B cell (primary cell): Measurements from ENCODE around the gene PTPRN2. TPM values are rescaled to one million over a fixed set of nuclear protein-coding genes. Genes with fewer than 3 reads are reported as not detected.

Experiments
- ATAC-seq: fragments of 200-7000 bp; cut with Tn5 transposase; one replicate; pipeline ENCODE4 v1.10.0; 2021; ENCODE audit warnings: low read depth, mild to moderate bottlenecking, moderate number of reproducible peaks, moderate library complexity
- CTCF ChIA-PET: fragments of 350-600 bp; sonication (Branson Sonifier 250); formaldehyde crosslinking; loops from one replicate; lab custom pipeline; 2021; ENCODE audit warnings: antibody characterized with exemption, inconsistent platforms; lab: Charles Lee
- POLR2A ChIA-PET: fragments of 350-600 bp; sonication (Branson Sonifier 250); formaldehyde crosslinking; loops from one replicate; lab custom pipeline; 2021; ENCODE audit warnings: antibody characterized with exemption; lab: Charles Lee
- DNase-seq: peaks from one replicate; pipeline ENCODE4 v3.0.0; 2013
- H2AFZ ChIP-seq: 2 replicates; pipeline ENCODE4 v1.6.1; 2012; ENCODE audit warnings: mild to moderate bottlenecking, low read depth, low read length; ENCODE audit not compliant: insufficient read depth, poor library complexity, severe bottlenecking
- H3K27ac ChIP-seq, 2 donors: 1 replicate in 1 of 2; 2 replicates in 1 of 2; pipeline ENCODE4 v1.5.1; 2012 to 2013; ENCODE audit warnings: low read length in 2 of 2, mild to moderate bottlenecking in 2 of 2, moderate library complexity in 1 of 2
- H3K27me3 ChIP-seq, 4 experiments: fragments of 200-600 bp in 1 of 4; sonication (generic) in 1 of 4; replicated peaks in 1 of 4; 1 replicate in 2 of 4; 2 replicates in 2 of 4; pipeline versions ENCODE4 v1.6.1 to v1.7.0; 2013 to 2016; ENCODE audit warnings: low read length in 3 of 4, mild to moderate bottlenecking in 2 of 4, mixed read lengths in 1 of 4, moderate library complexity in 1 of 4; ENCODE audit not compliant: insufficient read depth in 4 of 4, control insufficient read depth in 3 of 4; ENCODE audit errors: control extremely low read depth in 1 of 4
- H3K36me3 ChIP-seq, 2 experiments: replicated peaks in 1 of 2; 1 replicate in 1 of 2; 2 replicates in 1 of 2; pipeline versions ENCODE4 v1.6.1 to v1.7.1; 2013; ENCODE audit warnings: low read length in 1 of 2; ENCODE audit not compliant: insufficient read depth in 2 of 2, control insufficient read depth in 1 of 2; ENCODE audit errors: control extremely low read depth in 1 of 2, extremely low read depth in 1 of 2
- H3K4me1 ChIP-seq, 2 donors: fragments of 200-600 bp in 1 of 2; sonication (generic) in 1 of 2; 1 replicate in 1 of 2; 2 replicates in 1 of 2; pipeline versions ENCODE4 v1.5.1 to v1.6.1; 2013 to 2017; ENCODE audit warnings: low read length in 2 of 2; ENCODE audit not compliant: control insufficient read depth in 2 of 2, insufficient read depth in 2 of 2
- H3K4me2 ChIP-seq: replicated peaks from 2 replicates; pipeline ENCODE3; 2012; ENCODE audit warnings: mild to moderate bottlenecking, low read depth, low read length; ENCODE audit not compliant: poor library complexity, severe bottlenecking
- H3K4me3 ChIP-seq, 5 experiments: fragments of 200-600 bp in 1 of 5; sonication (generic) in 1 of 5; 1 replicate in 3 of 5; 2 replicates in 2 of 5; pipeline versions ENCODE4 v1.5.1 to v1.7.0; 2011 to 2016; ENCODE audit warnings: low read length in 4 of 5, mild to moderate bottlenecking in 4 of 5, low read depth in 2 of 5, control low read depth in 1 of 5, moderate library complexity in 1 of 5; ENCODE audit not compliant: insufficient read depth in 1 of 5; ENCODE audit errors: control extremely low read depth in 1 of 5, extremely low read depth in 1 of 5
- H3K79me2 ChIP-seq: fragments of 200-600 bp; sonication (generic); one replicate; pipeline ENCODE4 v1.6.0; 2016; ENCODE audit warnings: low read length; ENCODE audit not compliant: control insufficient read depth, insufficient read depth
- H3K9ac ChIP-seq: fragments of 200-600 bp; sonication (generic); 2 replicates; pipeline ENCODE4 v1.6.1; 2017; ENCODE audit warnings: mild to moderate bottlenecking, low read length, moderate library complexity
- H3K9me3 ChIP-seq, 3 donors: one replicate each; pipeline versions ENCODE4 v1.6.1 to v1.7.1; 2013; ENCODE audit warnings: low read length in 2 of 3; ENCODE audit not compliant: control insufficient read depth in 2 of 3, insufficient read depth in 1 of 3; ENCODE audit errors: control extremely low read depth in 1 of 3
- H4K20me1 ChIP-seq: 2 replicates; pipeline ENCODE4 v1.6.0; 2012; ENCODE audit warnings: mild to moderate bottlenecking, low read length; ENCODE audit not compliant: insufficient read depth, control insufficient read depth, poor library complexity, severe bottlenecking
- H3K27ac Mint-ChIP-seq: one replicate; pipeline ENCODE4 v1.8.0; 2021; ENCODE audit warnings: mixed read lengths
- H3K27me3 Mint-ChIP-seq: one replicate; pipeline ENCODE4 v1.8.0; 2021; ENCODE audit warnings: mixed read lengths
- H3K4me1 Mint-ChIP-seq: one replicate; pipeline ENCODE4 v1.8.0; 2021; ENCODE audit warnings: mixed read lengths
- H3K4me3 Mint-ChIP-seq: one replicate; pipeline ENCODE4 v1.8.0; 2021; ENCODE audit warnings: mixed read lengths
- H3K9me3 Mint-ChIP-seq: one replicate; pipeline ENCODE4 v1.8.0; 2022; ENCODE audit warnings: mixed read lengths; ENCODE audit not compliant: insufficient read depth
- EZH2 ChIP-seq: IDR thresholded peaks from 2 replicates; pipeline ENCODE4 v1.6.1; 2012; ENCODE audit warnings: borderline replicate concordance, low read depth, mild to moderate bottlenecking, moderate library complexity, low read length; ENCODE audit not compliant: insufficient read depth, poor library complexity, severe bottlenecking
- WGBS: methylation state at CpG from one replicate; pipeline ENCODE4 v1.1.5; 2013; ENCODE audit warnings: missing lambda C conversion rate; ENCODE audit not compliant: insufficient coverage; 5-methylcytosine and 5-hydroxymethylcytosine counted together
- intact Hi-C: fragments of 100-400 bp; cut with micrococcal nuclease; formaldehyde crosslinking; loops from one replicate; pipeline ENCODE4 v1.10.0; 2022
- polyA plus RNA-seq: library from polyadenylated mRNA; depleted of rRNA; stranded (reverse); fragments of >200 nt; gene quantifications from 2 replicates; pipeline ENCODE4 v1.2.3, GENCODE V29; 2012
- total RNA-seq, 2 donors: library from RNA; stranded (reverse); fragments of 120-200 nt in 1 of 2; gene quantifications; 1 replicate in 1 of 2; 2 replicates in 1 of 2; pipeline versions ENCODE4 v1.2.3 to v1.2.4, GENCODE V29; 2013 to 2022
- TF ChIP-seq, protein P1 (sequence below): fragments of 200-600 bp; IDR thresholded peaks from one replicate; pipeline ENCODE4 v1.8.0; 2022; ENCODE audit warnings: antibody characterized with exemption, mild to moderate bottlenecking

PTPRN2 gene
- total and polyA plus RNA-seq, 2 donors (not counting 1 experiment from before 2014, with no cell fraction given), result 2.0 to 5.0 TPM

DNA sequence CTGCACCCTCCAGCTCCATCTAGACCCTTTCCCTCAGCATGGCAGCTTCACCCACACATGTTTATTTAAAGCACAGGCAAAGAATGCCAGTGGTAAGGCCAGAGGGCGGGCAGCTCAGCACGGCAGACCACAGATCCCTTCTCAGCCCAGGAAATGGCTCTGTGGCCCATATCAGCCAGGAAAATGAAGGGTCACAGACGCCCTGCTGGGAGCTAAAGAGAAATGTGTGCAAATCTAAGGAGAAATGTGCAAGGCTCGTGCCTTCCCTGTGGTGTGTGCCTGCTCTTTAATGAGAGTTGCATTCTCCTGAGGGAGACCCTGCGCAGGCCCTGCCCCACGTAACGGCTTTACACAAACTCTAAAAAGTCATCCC is 23.0 kb downstream of the PTPRN2 start:
- intact Hi-C loops, result no loop called here
- Histone ChIP-seq H3K36me3 (no peaks in the 10 kb centered on the region), H2AFZ (no peak overlapping the region), H3K79me2 (no peaks in the 10 kb centered on the region), H3K9me3 (peaks cover 0 to 4% (median 0%) of the 10 kb centered on the region in 3 donors), H3K4me3 (no peak overlapping the region), H3K27ac (no peak overlapping the region), H3K27me3 (peaks cover 0 to 7% (median 2%) of the 10 kb centered on the region in 4 experiments), H3K9ac (no peak overlapping the region), H3K4me2 (no peak overlapping the region), H3K4me1 (no peaks in the 10 kb centered on the region), H4K20me1 (no peaks in the 10 kb centered on the region)
- DNase-seq (no peak), ATAC-seq (no peak)
- no peaks in the 10 kb centered on the region for H3K4me1 Mint-ChIP-seq
- no peak overlapping the region for H3K27ac Mint-ChIP-seq
- H3K9me3 Mint-ChIP-seq, result no peaks in the 10 kb centered on the region
- ChIA-PET CTCF (no interaction called here), POLR2A (no interaction called here)
- WGBS, result 60% methylated on average over 3 of the region's 7 CpGs
- H3K4me3 Mint-ChIP-seq, result no peak overlapping the region
- peaks cover 40% of the 10 kb centered on the region for H3K27me3 Mint-ChIP-seq
- TF ChIP-seq EZH2, result no peak
- TF ChIP-seq, protein P1, sequence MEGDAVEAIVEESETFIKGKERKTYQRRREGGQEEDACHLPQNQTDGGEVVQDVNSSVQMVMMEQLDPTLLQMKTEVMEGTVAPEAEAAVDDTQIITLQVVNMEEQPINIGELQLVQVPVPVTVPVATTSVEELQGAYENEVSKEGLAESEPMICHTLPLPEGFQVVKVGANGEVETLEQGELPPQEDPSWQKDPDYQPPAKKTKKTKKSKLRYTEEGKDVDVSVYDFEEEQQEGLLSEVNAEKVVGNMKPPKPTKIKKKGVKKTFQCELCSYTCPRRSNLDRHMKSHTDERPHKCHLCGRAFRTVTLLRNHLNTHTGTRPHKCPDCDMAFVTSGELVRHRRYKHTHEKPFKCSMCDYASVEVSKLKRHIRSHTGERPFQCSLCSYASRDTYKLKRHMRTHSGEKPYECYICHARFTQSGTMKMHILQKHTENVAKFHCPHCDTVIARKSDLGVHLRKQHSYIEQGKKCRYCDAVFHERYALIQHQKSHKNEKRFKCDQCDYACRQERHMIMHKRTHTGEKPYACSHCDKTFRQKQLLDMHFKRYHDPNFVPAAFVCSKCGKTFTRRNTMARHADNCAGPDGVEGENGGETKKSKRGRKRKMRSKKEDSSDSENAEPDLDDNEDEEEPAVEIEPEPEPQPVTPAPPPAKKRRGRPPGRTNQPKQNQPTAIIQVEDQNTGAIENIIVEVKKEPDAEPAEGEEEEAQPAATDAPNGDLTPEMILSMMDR, result no peak

DNA sequence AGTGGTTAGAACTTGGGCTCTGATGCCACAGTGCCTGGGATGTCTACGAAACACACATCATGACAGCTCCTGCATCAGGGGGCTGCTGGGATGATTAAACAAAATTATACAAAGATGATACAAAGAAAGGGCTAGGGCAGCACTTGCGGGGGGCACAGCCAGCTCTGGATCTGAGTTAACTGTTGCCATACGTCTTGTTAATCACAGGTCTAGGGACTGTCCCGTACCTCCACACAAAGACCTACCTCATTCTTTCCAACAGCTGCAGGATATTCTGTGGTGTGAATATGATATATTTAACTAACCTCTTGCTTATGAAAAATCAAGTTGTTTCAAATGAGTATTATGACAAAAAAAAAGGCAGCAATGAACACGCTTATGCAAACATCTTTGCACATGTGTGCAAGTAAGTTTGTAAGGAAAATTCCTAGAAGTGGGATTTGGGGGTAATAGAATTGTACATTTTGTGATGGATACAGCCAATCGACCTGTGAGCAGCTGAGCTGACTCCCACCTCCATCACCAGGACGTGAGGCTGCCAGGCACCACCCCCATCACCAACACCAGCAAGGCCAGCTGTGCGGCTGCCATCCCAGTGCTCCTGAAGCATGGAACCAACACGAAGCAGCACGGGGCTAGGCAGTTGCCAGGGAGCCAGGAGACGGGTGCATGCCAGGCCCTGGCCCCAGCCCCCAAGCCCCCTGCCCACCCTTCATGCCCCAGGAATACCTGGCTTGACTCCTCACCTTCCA is 23.5 kb downstream of the PTPRN2 start:
- no peak for TF ChIP-seq EZH2
- TF ChIP-seq, protein P1, result no peak
- Histone ChIP-seq H3K9ac (no peak overlapping the region), H3K4me1 (no peaks in the 10 kb centered on the region), H3K4me3 (no peak overlapping the region), H3K9me3 (peaks cover 0 to under 1% (median 0%) of the 10 kb centered on the region in 3 donors), H3K79me2 (no peaks in the 10 kb centered on the region), H4K20me1 (no peaks in the 10 kb centered on the region), H3K36me3 (no peaks in the 10 kb centered on the region), H2AFZ (no peak overlapping the region), H3K27me3 (peaks cover 0 to 3% (median 0%) of the 10 kb centered on the region in 4 experiments), H3K4me2 (no peak overlapping the region), H3K27ac (no peak overlapping the region)
- no peak for DNase-seq
- H3K9me3 Mint-ChIP-seq, result no peaks in the 10 kb centered on the region
- no peak overlapping the region for H3K27ac Mint-ChIP-seq
- H3K27me3 Mint-ChIP-seq, result peaks cover 39% of the 10 kb centered on the region
- no peak for ATAC-seq
- no peaks in the 10 kb centered on the region for H3K4me1 Mint-ChIP-seq
- CTCF ChIA-PET, result no interaction called here
- no peak overlapping the region for H3K4me3 Mint-ChIP-seq
- intact Hi-C loops, result no loop called here
- POLR2A ChIA-PET, result no interaction called here
- 81% methylated on average over 5 of the region's 11 CpGs for WGBS
